Measurements from ENCODE around the gene IL19. TPM values are rescaled to one million over a fixed set of nuclear protein-coding genes. Genes with fewer than 3 reads are reported as not detected.

IL19 gene
- total and polyA plus RNA-seq, 9 of the 15 experiments (the other 6 are each of a cell fraction or from before 2014, with no cell fraction given) = not detected

GRCh38 chr1:206859082-206859521 lies 88.5 kb downstream of the IL19 start (continued):
- TF ChIP-seq KLF16 (IDR thresholded peaks at IDR 0.05) (no peak), HDAC1 (IDR thresholded peaks at IDR 0.05) (no peak), ZBTB11 (CRISPR knock-in tag; IDR thresholded peaks at IDR 0.05) (no peak), ZFP30 (CRISPR knock-in tag; IDR thresholded peaks at IDR 0.05; ENCODE audit: borderline replicate concordance) (no peak), MYC (IDR thresholded peaks at IDR 0.05; ENCODE audit: low read depth, low read length) (peak; percentile 75), MYC (CRISPR knock-in tag; IDR thresholded peaks at IDR 0.05; ENCODE audit: borderline replicate concordance, low read depth) (no peak), EP400 (IDR thresholded peaks at IDR 0.05) (peak; percentile 63), SMARCC2 (IDR thresholded peaks at IDR 0.05; ENCODE audit: low read depth) (no peak), SNIP1 (IDR thresholded peaks at IDR 0.05; ENCODE audit: low read depth) (no peak), SNRNP70 (optimal IDR thresholded peaks at IDR 0.05; ENCODE audit: low read depth, low read length) (no peak), BRF1 (IDR thresholded peaks at IDR 0.05; ENCODE audit: borderline replicate concordance, extremely low read depth, insufficient read length) (no peak), MEF2D (tag; conservative IDR thresholded peaks at IDR 0.05; ENCODE audit: low read depth) (no peak), ZSCAN29 (IDR thresholded peaks at IDR 0.05) (no peak), RBM14 (IDR thresholded peaks at IDR 0.05; ENCODE audit: borderline replicate concordance, insufficient read depth, low read depth, low read length) (no peak), CHCHD3 (CRISPR knock-in tag; IDR thresholded peaks at IDR 0.05) (no peak), TRIM24 (IDR thresholded peaks at IDR 0.05) (no peak), GTF3C2 (IDR thresholded peaks at IDR 0.05; ENCODE audit: borderline replicate concordance, extremely low read depth, insufficient read length) (no peak), HMBOX1 (IDR thresholded peaks at IDR 0.05) (no peak), ZNF354B (CRISPR knock-in tag; IDR thresholded peaks at IDR 0.05) (no peak), HDAC3 (IDR thresholded peaks at IDR 0.05; ENCODE audit: borderline replicate concordance, partially characterized antibody) (no peak), ATF3 (IDR thresholded peaks at IDR 0.05) (peak; percentile 70), ATF3 (CRISPR knock-in tag; conservative IDR thresholded peaks at IDR 0.05) (no peak)

All from K562 (cell line).